H9 (cell line): ENCODE data around the gene FICD. TPM values are rescaled to one million over a fixed set of nuclear protein-coding genes. Genes with fewer than 3 reads are reported as not detected.

Experiments used
- DNase-seq: peaks from one replicate; pipeline ENCODE4 v3.0.0-alpha.2; 2017
- H2AFZ ChIP-seq: one replicate; pipeline ENCODE4 v1.6.1; 2013; ENCODE audit warnings: mild to moderate bottlenecking, low read length, control low read depth, moderate library complexity
- H2AK5ac ChIP-seq: 2 replicates; pipeline ENCODE4 v1.6.1; 2013; ENCODE audit warnings: low read length, control low read depth, mixed read lengths; ENCODE audit not compliant: insufficient read length
- H2BK120ac ChIP-seq: one replicate; pipeline ENCODE4 v1.6.1; 2013; ENCODE audit warnings: low read depth, mild to moderate bottlenecking, low read length, control low read depth, inconsistent platforms; ENCODE audit not compliant: poor library complexity, severe bottlenecking
- H2BK12ac ChIP-seq: 2 replicates; pipeline ENCODE4 v1.6.1; 2013; ENCODE audit warnings: low read length, control low read depth, mixed read lengths, low read depth; ENCODE audit not compliant: insufficient read length
- H2BK15ac ChIP-seq: 2 replicates; pipeline ENCODE4 v1.6.1; 2013; ENCODE audit warnings: low read depth, low read length, control low read depth
- H2BK20ac ChIP-seq: one replicate; pipeline ENCODE4 v1.6.1; 2013; ENCODE audit warnings: low read depth, mild to moderate bottlenecking, low read length, control low read depth, inconsistent platforms; ENCODE audit not compliant: poor library complexity, severe bottlenecking
- H2BK5ac ChIP-seq: 2 replicates; pipeline ENCODE4 v1.6.1; 2013; ENCODE audit warnings: low read length, control low read depth, mixed read lengths; ENCODE audit not compliant: insufficient read length
- H3K14ac ChIP-seq: 2 replicates; pipeline ENCODE4 v1.6.1; 2013; ENCODE audit warnings: low read length, control low read depth; ENCODE audit not compliant: insufficient read depth
- H3K18ac ChIP-seq: 2 replicates; pipeline ENCODE4 v1.6.1; 2013; ENCODE audit warnings: low read depth, mild to moderate bottlenecking, mixed read lengths, low read length, control low read depth; ENCODE audit not compliant: insufficient read length
- H3K23ac ChIP-seq: 2 replicates; pipeline ENCODE4 v1.6.1; 2013; ENCODE audit warnings: low read length, control low read depth, mixed read lengths, low read depth; ENCODE audit not compliant: insufficient read length
- H3K23me2 ChIP-seq: 2 replicates; pipeline ENCODE4 v1.6.1; 2013; ENCODE audit warnings: low read depth, mild to moderate bottlenecking, mixed read lengths, low read length, control low read depth; ENCODE audit not compliant: insufficient read length, poor library complexity, severe bottlenecking
- H3K27ac ChIP-seq: 2 replicates; pipeline ENCODE4 v1.5.1; 2013; ENCODE audit warnings: low read length, control low read depth, mixed read lengths, low read depth; ENCODE audit not compliant: insufficient read length
- H3K27me3 ChIP-seq: 2 replicates; pipeline ENCODE4 v1.6.1; 2013; ENCODE audit warnings: low read length, control low read depth, inconsistent platforms; ENCODE audit not compliant: insufficient read depth
- H3K4ac ChIP-seq: 2 replicates; pipeline ENCODE4 v1.6.1; 2013; ENCODE audit warnings: low read depth, mild to moderate bottlenecking, control low read depth, inconsistent platforms, low read length, moderate library complexity
- H3K4me1 ChIP-seq: 2 replicates; pipeline ENCODE4 v1.6.1; 2013; ENCODE audit warnings: low read length, control low read depth, inconsistent platforms; ENCODE audit not compliant: insufficient read depth
- H3K4me2 ChIP-seq: 2 replicates; pipeline ENCODE4 v1.6.1; 2013; ENCODE audit warnings: low read length, control low read depth, mixed read lengths; ENCODE audit not compliant: insufficient read length, insufficient read depth
- H3K56ac ChIP-seq: 2 replicates; pipeline ENCODE4 v1.6.1; 2013; ENCODE audit warnings: low read depth, mild to moderate bottlenecking, mixed read lengths, low read length, control low read depth; ENCODE audit not compliant: insufficient read length
- H3K79me1 ChIP-seq: 2 replicates; pipeline ENCODE4 v1.6.1; 2013; ENCODE audit warnings: low read depth, mild to moderate bottlenecking, moderate library complexity, low read length, control low read depth, inconsistent platforms; ENCODE audit not compliant: insufficient read depth, poor library complexity, severe bottlenecking
- H3K79me2 ChIP-seq: 2 replicates; pipeline ENCODE4 v1.6.1; 2013; ENCODE audit warnings: low read length, control low read depth, inconsistent platforms; ENCODE audit not compliant: insufficient read depth
- H3K9ac ChIP-seq: 2 replicates; pipeline ENCODE4 v1.6.1; 2013; ENCODE audit warnings: low read length, control low read depth, mixed read lengths; ENCODE audit not compliant: insufficient read length; ENCODE audit errors: extremely low read depth
- H3K9me3 ChIP-seq: one replicate; pipeline ENCODE4 v1.6.1; 2013; ENCODE audit warnings: low read depth, low read length, inconsistent platforms; ENCODE audit not compliant: control insufficient read depth
- H3T11ph ChIP-seq: one replicate; pipeline ENCODE4 v1.6.1; 2013; ENCODE audit warnings: mild to moderate bottlenecking, low read length, control low read depth, inconsistent platforms
- H4K20me1 ChIP-seq: one replicate; pipeline ENCODE4 v1.6.1; 2013; ENCODE audit not compliant: control insufficient read depth, insufficient read length, insufficient read depth
- H4K5ac ChIP-seq: 2 replicates; pipeline ENCODE4 v1.6.1; 2013; ENCODE audit warnings: low read depth, mild to moderate bottlenecking, mixed read lengths, low read length, control low read depth; ENCODE audit not compliant: insufficient read length
- H4K8ac ChIP-seq: replicated peaks from 2 replicates; pipeline ENCODE4 v1.6.1; 2013; ENCODE audit warnings: low read length, control low read depth, mixed read lengths, low read depth; ENCODE audit not compliant: insufficient read length
- H4K91ac ChIP-seq: 2 replicates; pipeline ENCODE4 v1.6.1; 2013; ENCODE audit warnings: low read depth, mild to moderate bottlenecking, moderate library complexity, mixed read lengths, low read length, control low read depth; ENCODE audit not compliant: insufficient read length
- H3K27ac Mint-ChIP-seq, 3 experiments: 2 replicates in 2 of 3; 3 replicates in 1 of 3; pipeline ENCODE4 v1.8.0; 2020 to 2021; ENCODE audit warnings: mixed read lengths in 3 of 3, mild to moderate bottlenecking in 1 of 3, moderate library complexity in 1 of 3
- H3K27me3 Mint-ChIP-seq: 2 replicates; pipeline ENCODE4 v1.8.0; 2021; ENCODE audit warnings: low read depth, mild to moderate bottlenecking, moderate library complexity, mixed read lengths
- H3K36me3 Mint-ChIP-seq, 3 experiments: 2 replicates in 2 of 3; 3 replicates in 1 of 3; pipeline ENCODE4 v1.8.0; 2020 to 2021; ENCODE audit warnings: low read depth in 3 of 3, mixed read lengths in 3 of 3; ENCODE audit not compliant: insufficient read depth in 1 of 3
- H3K4me1 Mint-ChIP-seq, 2 experiments: 2 replicates each; pipeline ENCODE4 v1.8.0; 2020; ENCODE audit warnings: mixed read lengths in 2 of 2
- H3K4me3 Mint-ChIP-seq, 2 experiments: 2 replicates in 1 of 2; 3 replicates in 1 of 2; pipeline ENCODE4 v1.8.0; 2020 to 2021; ENCODE audit warnings: mild to moderate bottlenecking in 2 of 2, mixed read lengths in 2 of 2, moderate library complexity in 1 of 2
- H3K9me3 Mint-ChIP-seq, 2 experiments: 2 replicates in 1 of 2; 3 replicates in 1 of 2; pipeline ENCODE4 v1.8.0; 2020; ENCODE audit warnings: mild to moderate bottlenecking in 2 of 2, mixed read lengths in 2 of 2, moderate library complexity in 1 of 2
- CTCF ChIP-seq: fragments of 200-600 bp; sonication (generic); conservative IDR thresholded peaks from 3 replicates; pipeline ENCODE4 v1.8.0; 2021; ENCODE audit warnings: antibody characterized with exemption, mild to moderate bottlenecking
- WGBS: extraction: QIAGEN DNeasy Blood & Tissue Kit; methylation state at CpG from one replicate; pipeline ENCODE4 v1.1.7; 2013; ENCODE audit warnings: missing lambda C conversion rate, low lambda C conversion rate, mixed read lengths; ENCODE audit not compliant: insufficient read length; ENCODE audit errors: extremely low coverage; 5-methylcytosine and 5-hydroxymethylcytosine counted together
- total RNA-seq: library from RNA; stranded (reverse); gene quantifications from 2 replicates; pipeline ENCODE4 v1.2.1, GENCODE V29; 2021

The FICD gene
- total RNA-seq, 1 experiment from 2014 or later: 5.1 TPM

GRCh38 chr12:108518716-108519496 is 3.8 kb downstream of the FICD start:
- DNase-seq: no peak
- Histone ChIP-seq H4K8ac (no peak overlapping the region), H3K14ac (no peak overlapping the region), H2BK5ac (no peak overlapping the region), H3K27ac (no peak overlapping the region), H3K27me3 (no peaks in the 10 kb centered on the region; the same call in 1 of the 2 replicates), H3K9me3 (no peaks in the 10 kb centered on the region), H3T11ph (no peak overlapping the region), H2BK20ac (no peak overlapping the region), H2BK12ac (no peak overlapping the region), H3K4me1 (peaks cover 3% of the 10 kb centered on the region; the same call in 1 of the 2 replicates), H3K4me2 (no peak overlapping the region), H3K18ac (no peak overlapping the region), H4K91ac (no peak overlapping the region), H3K79me1 (peaks cover 5% of the 10 kb centered on the region), H2BK120ac (no peak overlapping the region), H3K79me2 (no peaks in the 10 kb centered on the region), H2BK15ac (no peak overlapping the region), H4K5ac (no peak overlapping the region), H2AFZ (no peak overlapping the region), H3K23me2 (peaks cover 6% of the 10 kb centered on the region), H3K23ac (no peak overlapping the region), H3K9ac (no peak overlapping the region), H3K56ac (no peak overlapping the region), H4K20me1 (peaks cover 2% of the 10 kb centered on the region), H2AK5ac (no peak overlapping the region), H3K4ac (no peak overlapping the region)
- Mint-ChIP-seq H3K9me3 (no peaks in the 10 kb centered on the region), H3K4me3 (no peak overlapping the region), H3K4me1 (peaks cover 10% of the 10 kb centered on the region in 2 experiments), H3K27me3 (no peaks in the 10 kb centered on the region; the same call in 1 of the 2 replicates), H3K27ac (no peak overlapping the region), H3K36me3 (peaks cover 30 to 67% (median 59%) of the 10 kb centered on the region in 3 experiments; a peak in 6 of 7 replicates)
- TF ChIP-seq CTCF: no peak
- no CpG with 5 or more reads among the region's 39 CpGs for WGBS
